ES-I3 (cell line): ENCODE data around the gene PCED1A.

Experiments
- H3K36me3 ChIP-seq: 2 replicates; pipeline ENCODE4 v1.6.1; 2013; ENCODE audit warnings: mild to moderate bottlenecking, low read length, control low read depth, moderate library complexity; ENCODE audit not compliant: insufficient read depth
- H3K4me1 ChIP-seq: 2 replicates; pipeline ENCODE4 v1.6.1; 2013; ENCODE audit warnings: mild to moderate bottlenecking, control low read depth, low read length; ENCODE audit not compliant: insufficient read depth
- H3K9ac ChIP-seq: 2 replicates; pipeline ENCODE4 v1.6.1; 2013; ENCODE audit warnings: low read depth, mild to moderate bottlenecking, low read length, moderate library complexity
- H3K9me3 ChIP-seq: 2 replicates; pipeline ENCODE4 v1.6.1; 2013; ENCODE audit warnings: mild to moderate bottlenecking, low read length, moderate library complexity; ENCODE audit not compliant: control insufficient read depth, insufficient read depth

PCED1A gene

DNA sequence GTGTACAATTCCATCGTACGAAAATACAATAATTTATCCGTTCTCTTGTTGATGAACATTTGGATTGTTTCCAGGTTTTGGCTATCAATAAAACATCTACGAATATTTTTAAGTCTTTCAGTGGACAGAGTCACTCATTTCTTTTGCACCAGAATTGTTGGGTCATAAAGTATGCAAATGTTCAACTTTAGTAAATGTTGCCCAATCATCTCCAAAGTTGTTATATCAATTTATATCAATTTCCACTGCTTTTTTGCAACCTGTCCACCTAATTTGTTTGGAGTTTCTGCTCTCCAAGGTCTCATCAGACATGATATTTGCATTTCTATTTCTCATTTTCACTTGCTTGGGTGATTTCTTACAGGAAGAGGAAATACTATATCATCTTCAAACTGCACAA is 13.8 kb downstream of the PCED1A start:
- Histone ChIP-seq H3K4me1 (no peaks in the 10 kb centered on the region), H3K9me3 (no peaks in the 10 kb centered on the region), H3K36me3 (no peaks in the 10 kb centered on the region), H3K9ac (no peak overlapping the region)

DNA sequence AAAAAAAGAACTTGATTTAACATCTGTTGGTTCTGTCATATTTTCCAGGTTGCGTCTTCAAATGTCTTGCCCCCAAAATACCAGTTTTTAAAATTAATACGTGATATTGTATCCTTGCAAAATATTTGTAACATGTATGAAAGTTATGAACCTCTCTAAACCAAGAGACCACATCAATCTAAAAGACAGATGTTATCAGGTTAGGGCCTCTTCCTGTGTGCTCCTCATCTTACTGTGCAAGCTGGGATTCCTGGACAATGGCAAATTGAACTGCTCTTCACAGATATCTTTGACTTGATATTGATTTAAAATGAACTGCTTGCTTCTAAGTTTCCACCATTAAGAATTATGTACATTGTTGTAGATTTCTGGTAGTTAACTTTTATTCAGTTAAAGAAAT is 14.7 kb downstream of the PCED1A start:
- Histone ChIP-seq H3K9ac (no peak overlapping the region), H3K36me3 (no peaks in the 10 kb centered on the region), H3K9me3 (no peaks in the 10 kb centered on the region), H3K4me1 (no peaks in the 10 kb centered on the region)

DNA sequence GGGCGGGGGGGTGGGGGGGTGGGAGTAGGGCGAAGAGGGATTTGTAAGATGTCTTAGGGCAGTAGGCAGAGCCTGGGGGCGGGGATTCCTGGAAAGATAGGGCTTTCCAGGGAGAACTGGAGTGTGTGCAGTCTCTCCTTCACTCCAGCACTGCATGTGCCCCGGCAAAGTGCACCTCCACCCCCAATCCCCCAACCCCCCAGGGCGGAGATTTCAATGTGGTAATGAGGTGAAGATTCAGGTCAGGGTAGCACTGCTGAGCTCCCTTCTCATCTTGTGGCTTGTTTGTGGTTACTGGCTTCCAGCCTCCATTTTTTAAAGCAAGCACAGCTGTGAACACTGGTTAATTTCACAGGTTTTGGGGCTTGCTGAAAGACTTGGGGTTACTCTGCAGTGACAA is 18.4 kb downstream of the PCED1A start:
- no peaks in the 10 kb centered on the region for H3K9me3 ChIP-seq
- no peak overlapping the region for H3K9ac ChIP-seq
- H3K4me1 ChIP-seq: peaks cover 6% of the 10 kb centered on the region
- H3K36me3 ChIP-seq: no peaks in the 10 kb centered on the region

DNA sequence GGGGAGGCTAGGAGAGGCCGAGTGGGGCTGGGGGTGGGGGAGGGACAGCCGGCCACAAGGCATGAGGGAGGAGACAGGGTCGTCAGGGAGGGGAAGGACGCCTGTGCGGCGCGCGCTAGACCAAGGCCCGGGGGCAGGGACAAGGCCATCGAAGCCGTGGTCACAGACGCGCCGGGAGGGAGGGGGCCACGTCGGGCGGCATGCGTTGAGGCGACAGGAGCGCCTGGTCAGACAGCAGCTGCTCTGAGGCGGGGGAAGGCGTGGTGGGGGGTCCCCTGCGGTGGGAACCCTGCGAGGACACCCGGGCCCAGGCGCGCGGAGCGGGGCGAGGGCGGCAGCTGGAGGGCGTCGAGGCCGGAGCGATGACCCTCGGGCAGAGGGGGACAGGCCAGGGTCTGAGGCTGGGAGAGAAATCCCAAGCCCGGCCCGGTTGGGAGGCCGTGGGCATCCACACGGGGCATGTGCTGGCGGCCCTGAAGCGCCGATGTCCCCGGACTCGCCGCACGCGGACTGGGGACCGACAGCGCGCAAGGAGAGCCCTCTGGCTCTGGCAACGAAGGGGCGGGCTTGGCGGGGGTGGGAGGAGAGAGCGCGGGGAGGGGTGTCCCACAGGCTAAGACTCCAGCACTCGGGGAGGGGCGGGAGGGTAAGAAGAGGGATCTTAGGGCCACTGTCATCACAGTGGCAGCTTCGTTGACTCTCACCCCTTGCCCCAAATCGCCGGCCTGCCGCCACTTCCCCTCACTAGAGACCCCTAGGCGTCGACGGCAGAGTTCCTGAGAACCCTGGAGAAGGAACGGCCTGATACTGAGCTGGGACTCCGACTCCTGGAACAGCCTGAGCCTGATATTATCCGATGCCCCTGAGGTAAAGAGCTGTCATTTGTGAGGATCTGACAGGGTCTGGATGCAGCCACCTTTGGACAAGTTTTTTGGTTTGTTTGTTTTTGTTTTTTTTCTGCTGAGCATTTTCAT is 19.3 kb downstream of the PCED1A start:
- no peaks in the 10 kb centered on the region for H3K9me3 ChIP-seq
- no peaks in the 10 kb centered on the region for H3K36me3 ChIP-seq
- peaks cover 6% of the 10 kb centered on the region for H3K4me1 ChIP-seq
- H3K9ac ChIP-seq: no peak overlapping the region

DNA sequence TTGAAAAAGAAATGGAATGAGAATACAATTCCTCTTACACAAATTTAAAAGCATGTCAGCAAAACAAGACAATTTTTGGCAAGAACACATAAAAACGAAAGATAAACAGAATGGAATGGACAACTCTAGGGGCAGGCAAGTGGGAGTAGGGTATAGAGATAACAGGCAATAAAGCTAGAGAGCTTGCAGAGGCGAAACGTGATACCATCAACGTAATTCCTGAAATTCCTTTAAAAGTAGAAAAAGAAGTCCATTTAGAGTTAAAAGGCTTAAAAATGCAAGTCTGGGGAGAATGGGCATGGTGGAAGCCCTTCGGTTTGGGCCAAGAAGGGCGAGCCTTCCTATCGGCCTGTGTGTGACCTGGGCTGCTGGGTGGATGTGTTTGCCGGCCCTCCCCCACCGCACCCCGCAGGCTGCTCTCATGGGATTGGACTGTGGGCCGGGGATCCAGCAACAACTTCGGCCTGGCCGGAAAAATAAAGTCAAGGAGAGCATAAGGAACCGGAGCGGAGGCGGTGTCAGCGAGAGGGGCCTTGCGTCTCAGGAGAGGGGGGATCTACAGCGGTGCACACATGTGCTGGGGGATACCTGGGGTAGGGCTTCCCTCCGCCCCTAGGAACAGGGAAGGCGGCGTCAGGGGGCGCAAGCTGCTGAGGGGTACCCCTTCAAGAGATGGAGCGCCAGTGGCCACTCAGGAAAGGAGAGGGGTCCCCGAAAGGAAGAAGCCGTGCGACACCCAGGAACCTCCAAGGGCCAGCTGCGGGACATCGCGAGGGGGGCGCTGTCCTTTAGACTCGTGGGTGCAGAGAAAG is 20.2 kb downstream of the PCED1A start:
- Histone ChIP-seq H3K9ac (no peak overlapping the region), H3K9me3 (no peaks in the 10 kb centered on the region), H3K36me3 (no peaks in the 10 kb centered on the region), H3K4me1 (peaks cover 6% of the 10 kb centered on the region)

DNA sequence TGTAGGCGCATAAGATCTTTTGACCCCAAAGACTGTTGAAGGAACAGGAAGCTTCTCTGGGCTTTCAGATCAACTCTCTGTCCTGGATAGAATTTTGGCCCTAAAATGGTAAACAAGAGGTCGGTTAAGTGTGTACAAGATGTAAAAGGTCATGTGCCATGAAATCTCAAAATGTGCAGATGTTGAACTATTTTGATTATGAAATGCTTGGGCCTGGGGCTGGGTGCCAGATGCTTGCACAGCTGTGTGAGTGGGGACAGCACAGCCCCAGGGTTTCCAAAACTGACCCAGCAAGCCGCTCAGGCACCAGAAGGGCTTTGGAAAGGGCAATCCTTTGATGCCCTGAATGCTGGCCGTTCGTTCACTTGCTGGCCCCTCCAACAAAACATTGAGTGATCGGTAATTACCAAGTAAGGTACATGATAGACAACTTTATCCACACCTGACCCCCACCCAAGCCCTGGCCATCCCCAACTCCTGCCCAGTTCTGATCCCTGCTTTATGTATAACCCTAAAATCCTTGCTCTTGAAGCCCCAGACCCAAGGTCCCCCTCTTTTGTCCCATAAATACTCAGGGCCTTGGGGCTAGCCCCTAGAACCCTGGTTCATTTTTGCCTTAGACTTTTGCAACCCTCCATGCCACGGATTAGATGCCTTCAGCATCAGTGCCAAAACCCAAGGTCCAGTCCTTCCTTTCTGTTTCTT is 22.4 kb downstream of the PCED1A start:
- Histone ChIP-seq H3K36me3 (no peaks in the 10 kb centered on the region), H3K9ac (no peak overlapping the region), H3K4me1 (peaks cover 8% of the 10 kb centered on the region), H3K9me3 (no peaks in the 10 kb centered on the region)

DNA sequence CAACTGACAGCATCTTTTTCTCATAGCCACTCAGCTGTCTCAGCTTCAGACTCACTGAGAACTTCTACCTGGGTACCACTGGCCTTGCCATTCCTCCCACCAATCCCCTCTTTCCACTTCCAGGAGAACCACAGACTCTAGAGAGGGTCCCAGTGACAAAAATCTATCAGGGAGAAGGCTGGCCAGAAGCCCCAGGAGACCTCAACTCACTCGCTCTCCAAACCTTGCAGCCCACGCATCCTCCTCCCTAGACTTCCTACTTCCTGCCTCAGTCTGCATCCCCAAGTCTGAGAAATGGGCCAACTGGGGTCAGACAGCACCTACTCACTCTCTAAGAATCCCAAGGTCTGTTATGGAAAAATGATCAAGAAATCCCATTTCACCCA is 23.1 kb downstream of the PCED1A start:
- peaks cover 8% of the 10 kb centered on the region for H3K4me1 ChIP-seq
- H3K36me3 ChIP-seq: no peaks in the 10 kb centered on the region
- H3K9ac ChIP-seq: no peak overlapping the region
- no peaks in the 10 kb centered on the region for H3K9me3 ChIP-seq

DNA sequence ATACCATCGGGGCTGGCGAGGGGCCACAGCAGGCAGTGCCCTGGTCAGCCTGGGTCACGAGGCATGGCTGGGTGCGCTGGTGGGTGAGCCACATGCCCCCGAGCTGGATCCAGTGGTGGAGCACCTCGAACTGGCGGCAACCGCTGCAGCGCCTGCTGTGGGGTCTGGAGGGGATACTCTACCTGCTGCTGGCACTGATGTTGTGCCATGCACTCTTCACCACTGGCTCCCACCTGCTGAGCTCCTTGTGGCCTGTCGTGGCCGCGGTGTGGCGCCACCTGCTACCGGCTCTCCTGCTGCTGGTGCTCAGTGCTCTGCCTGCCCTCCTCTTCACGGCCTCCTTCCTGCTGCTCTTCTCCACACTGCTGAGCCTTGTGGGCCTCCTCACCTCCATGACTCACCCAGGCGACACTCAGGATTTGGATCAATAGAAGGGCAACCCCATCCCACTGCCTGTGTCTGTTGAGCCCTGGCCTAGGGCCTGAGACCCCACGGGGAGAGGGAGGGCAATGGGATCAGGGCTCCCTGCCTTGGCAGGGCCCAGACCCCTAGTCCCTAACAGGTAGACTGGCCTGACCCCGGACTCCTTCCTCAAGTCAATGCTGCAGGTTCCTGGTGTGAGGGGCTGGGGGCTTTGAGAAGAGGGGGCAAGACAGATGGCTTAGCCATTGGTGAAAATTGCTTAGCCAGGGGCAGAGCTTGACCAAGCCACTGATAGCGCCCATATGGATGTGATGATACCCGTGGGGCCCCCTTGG is 23.7 kb downstream of the PCED1A start:
- Histone ChIP-seq H3K9ac (no peak overlapping the region), H3K36me3 (no peaks in the 10 kb centered on the region), H3K4me1 (peaks cover 8% of the 10 kb centered on the region), H3K9me3 (no peaks in the 10 kb centered on the region)

DNA sequence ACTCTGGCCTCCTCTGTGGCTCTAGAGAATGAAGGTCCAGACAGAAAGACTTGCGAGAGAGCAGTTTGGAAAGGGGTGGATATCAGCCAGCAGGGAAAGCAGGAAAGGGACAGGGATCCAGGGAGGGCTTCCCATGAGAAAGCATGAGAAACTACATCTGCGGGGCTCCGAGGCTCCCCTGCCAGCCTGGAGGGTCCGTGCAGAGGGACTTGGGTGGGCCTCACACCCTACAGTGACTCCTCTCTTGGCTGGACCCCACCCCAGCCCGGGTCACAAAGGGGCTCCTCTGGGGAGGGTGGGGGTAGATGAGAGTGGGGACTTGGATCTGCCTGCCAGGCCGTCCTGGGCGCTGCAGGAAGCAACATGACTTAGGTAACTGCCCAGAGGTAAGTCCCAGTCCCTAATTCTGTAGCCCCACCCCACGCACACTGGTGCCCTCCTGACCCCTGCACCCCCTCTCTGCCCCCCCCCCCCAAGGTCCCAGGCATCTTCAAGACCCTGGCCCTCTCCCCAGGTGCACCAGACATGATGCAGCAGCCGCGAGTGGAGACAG is 24.3 kb downstream of the PCED1A start, which contains the start of gene TMEM239:
Gene TMEM239, plus strand, starts transcription at position 335 of the 553 bp plus-strand sequence. Its CDS starts 191 bp downstream, at position 526.
- Histone ChIP-seq H3K36me3 (no peaks in the 10 kb centered on the region), H3K9ac (no peak within 1 kb of the TSS), H3K9me3 (no peaks in the 10 kb centered on the region), H3K4me1 (peaks cover 8% of the 10 kb centered on the region)

DNA sequence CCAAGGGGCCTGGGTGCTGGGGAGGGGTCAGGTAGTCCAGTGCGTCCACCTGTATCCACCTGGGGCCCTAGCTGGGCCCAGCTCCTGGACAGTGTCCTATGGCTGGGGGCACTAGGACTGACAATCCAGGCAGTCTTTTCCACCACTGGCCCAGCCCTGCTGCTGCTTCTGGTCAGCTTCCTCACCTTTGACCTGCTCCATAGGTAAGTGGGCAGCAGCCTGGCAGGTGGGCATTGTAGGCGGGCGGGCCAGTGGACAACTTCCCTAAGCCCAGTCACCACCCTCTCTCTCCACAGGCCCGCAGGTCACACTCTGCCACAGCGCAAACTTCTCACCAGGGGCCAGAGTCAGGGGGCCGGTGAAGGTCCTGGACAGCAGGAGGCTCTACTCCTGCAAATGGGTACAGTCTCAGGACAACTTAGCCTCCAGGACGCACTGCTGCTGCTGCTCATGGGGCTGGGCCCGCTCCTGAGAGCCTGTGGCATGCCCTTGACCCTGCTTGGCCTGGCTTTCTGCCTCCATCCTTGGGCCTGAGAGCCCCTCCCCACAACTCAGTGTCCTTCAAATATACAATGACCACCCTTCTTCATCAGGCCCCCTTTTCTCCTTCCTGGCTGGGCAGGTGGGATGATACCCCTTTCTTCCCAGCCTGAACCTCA is 25.1 kb downstream of the PCED1A start:
- Histone ChIP-seq H3K4me1 (peaks cover 8% of the 10 kb centered on the region), H3K9ac (no peak overlapping the region), H3K9me3 (no peaks in the 10 kb centered on the region), H3K36me3 (no peaks in the 10 kb centered on the region)

DNA sequence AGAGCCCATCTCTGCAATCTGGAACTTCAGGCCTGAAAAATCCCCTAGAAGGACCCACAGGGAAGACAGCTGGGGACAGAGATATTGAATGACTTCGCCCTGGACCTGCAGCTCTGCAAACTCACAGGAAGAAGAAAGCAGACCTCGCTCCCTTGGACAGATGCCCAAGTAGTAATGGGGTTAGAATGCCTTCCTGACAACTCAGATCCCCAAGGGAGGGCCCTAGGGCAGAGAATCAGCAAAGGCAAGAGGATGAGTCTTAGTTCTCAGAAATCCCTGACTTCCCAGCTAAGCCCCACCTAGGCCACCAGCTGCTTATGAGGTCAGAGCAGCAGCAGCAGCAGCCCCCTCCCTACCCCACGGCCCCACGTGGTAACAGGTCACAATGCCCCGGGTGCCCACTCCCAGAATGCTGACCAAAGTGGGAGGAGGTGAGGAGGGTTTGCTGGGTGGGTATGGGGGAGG is 25.8 kb downstream of the PCED1A start, which contains the start of gene C20orf141:
Gene C20orf141, plus strand, starts transcription at position 401 of the 465 bp plus-strand sequence. CDS start 198 bp downstream, outside the sequence.
- H3K4me1 ChIP-seq: peaks cover 2% of the 10 kb centered on the region; the same call in 1 of the 2 replicates
- H3K9me3 ChIP-seq: no peaks in the 10 kb centered on the region
- H3K9ac ChIP-seq: no peak within 1 kb of the TSS

DNA sequence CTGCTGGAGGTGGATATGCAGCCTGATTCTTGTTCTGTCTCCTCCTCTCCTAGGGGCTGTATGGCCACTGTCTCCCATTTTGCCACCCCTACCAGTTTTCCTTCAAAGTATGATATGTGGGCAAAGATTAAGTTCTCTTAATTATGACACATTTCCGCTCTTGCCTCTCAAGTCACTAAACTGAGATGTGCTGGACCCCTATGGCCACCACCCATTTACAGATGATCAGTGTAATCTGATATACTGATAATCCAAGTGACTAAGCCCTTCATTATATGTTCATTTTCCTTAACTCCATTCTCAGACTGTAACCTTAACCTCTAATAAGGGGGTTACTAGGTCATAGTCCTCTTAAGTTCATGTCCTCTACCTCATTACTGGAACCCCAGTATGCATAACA is 26.4 kb downstream of the PCED1A start:
- no peak overlapping the region for H3K9ac ChIP-seq
- H3K36me3 ChIP-seq: no peaks in the 10 kb centered on the region
- no peaks in the 10 kb centered on the region for H3K9me3 ChIP-seq
- H3K4me1 ChIP-seq: peaks cover 2% of the 10 kb centered on the region; the same call in 1 of the 2 replicates

More for the DNA sequence above, 25.8 kb downstream of the PCED1A start, which contains the start of gene C20orf141:
- no peaks in the 10 kb centered on the region for H3K36me3 ChIP-seq

DNA sequence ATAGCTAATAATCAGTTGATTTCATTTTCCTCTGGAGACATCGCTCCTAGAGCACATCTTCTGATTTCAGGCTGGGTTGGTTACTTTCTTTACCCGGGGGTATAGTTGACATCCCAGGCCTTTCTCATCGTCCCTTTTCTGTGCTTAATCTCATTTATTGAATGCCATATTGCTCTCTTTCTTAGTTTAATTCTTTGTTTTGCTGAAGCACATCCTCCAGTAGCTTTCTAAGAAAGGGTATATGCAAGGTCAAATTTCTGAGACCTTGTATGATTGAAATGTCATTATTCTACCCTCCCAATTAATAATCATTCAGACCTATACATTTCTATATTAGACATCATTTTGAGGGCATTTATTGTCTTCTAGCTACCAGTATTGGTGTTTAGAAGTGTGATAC is 28.3 kb downstream of the PCED1A start:
- H3K9ac ChIP-seq: no peak overlapping the region
- no peaks in the 10 kb centered on the region for H3K9me3 ChIP-seq
- no peaks in the 10 kb centered on the region for H3K36me3 ChIP-seq
- peaks cover 2% of the 10 kb centered on the region; the same call in 1 of the 2 replicates for H3K4me1 ChIP-seq
